DLD1 (cell line): ENCODE measurements around the gene PSMC5.
"Not testable (repeated sequence)": the region's sequence is repeated elsewhere in the genome, so short reads cannot be mapped to it uniquely, and the experiment has no call there.

Experiments used
- in situ Hi-C: cut with HindIII; loops from 2 replicates; pipeline ENCODE4 v1.10.0; 2017; ENCODE audit warnings: low sequenced_read_pairs

Gene PSMC5

DNA sequence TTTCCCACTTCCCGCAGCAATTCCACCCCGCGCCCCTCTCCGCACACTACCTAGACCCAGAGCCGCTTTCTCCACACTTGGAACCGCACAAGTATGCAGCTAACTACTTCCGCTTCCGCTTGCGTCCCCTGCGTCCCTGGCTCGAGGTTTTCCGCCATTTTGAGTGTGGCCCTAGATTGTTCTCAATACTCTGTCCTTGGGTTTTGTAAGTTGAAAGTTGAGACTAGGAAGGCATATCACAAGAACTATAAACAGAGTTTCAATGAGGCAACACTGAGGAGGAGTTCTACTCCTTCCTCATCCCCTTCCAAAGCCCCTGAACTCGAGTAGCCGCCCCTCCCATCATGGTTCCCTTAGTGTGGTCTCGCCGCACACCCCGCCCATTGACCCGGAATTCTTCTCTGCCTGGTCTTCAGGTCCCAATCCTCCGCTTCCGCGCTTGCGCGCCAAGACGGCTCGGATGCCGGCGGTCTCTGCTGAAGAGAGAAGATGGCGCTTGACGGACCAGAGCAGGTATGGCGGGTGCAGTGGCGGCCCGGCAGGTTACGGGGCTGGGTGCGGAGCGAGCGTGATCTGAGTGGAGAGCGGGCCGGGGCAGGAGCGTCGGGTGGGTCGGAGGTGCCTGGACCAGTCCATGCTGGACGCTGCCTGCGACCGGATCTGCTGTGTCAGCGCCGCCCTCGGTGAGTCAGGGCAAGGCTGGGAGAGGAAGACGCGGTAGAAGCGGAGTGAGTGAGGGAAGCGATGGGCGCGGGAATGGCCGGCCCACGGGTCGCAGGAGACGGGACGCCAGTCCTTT, at the start of gene PSMC5, which contains the start of gene FTSJ3:
Gene PSMC5 (plus strand): TSS at position 430 of the 799 bp plus-strand sequence. CDS start 60 bp downstream, at position 490.
Gene FTSJ3 (minus strand): TSS at position 662 of the 799 bp plus-strand sequence. CDS start 761 bp downstream, outside the sequence.
- in situ Hi-C loops = no loop called here

GRCh38 chr17:63780507-63780906, 46.7 kb upstream of the PSMC5 start:
- in situ Hi-C loops = loop anchor here (5.0 kb wide), 1 partner anchor 37 kb away; no protein-coding TSS in a partner anchor

DNA sequence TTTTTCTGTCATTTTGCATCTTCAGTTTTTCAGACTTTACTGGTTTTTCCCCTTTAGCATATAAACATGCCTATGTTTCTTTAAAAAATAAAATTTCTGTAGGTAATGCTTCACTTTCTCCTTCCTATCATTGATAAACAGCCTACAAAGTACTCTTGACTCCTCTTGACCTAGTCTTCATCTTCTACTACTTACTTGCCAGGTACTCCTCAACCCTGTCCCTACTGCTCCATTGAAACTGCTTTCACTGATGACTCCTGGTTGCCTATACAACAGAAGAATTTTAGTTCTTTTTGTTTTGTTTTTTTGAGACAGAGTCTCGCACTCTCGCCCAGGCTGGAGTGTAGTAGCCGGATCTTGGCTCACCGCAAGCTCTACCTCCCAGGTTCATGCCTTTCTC, 46.3 kb upstream of the PSMC5 start:
- in situ Hi-C loops = loop anchor here (5.0 kb wide), 1 partner anchor 36 kb away; no protein-coding TSS in a partner anchor

DNA sequence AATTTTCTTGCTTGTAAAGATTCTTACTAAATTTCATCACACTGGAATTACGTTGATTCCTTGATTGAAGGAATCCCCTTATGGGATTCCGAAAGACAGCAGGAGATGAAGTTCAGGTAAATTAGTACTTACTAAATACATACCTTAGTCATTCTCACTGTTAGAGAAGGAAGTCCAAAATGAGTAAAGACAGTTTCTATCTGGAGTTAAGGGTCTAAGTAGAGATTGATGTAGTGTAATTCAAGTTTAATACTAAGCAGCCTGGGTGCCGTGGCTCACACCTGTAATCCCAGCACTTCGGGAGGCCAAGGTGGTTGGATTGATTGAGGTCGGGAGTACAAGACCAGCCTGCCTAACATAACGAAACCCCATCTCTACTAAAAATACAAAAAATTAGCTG, 43.7 kb upstream of the PSMC5 start:
- in situ Hi-C loops = loop anchor here (5.0 kb wide), 1 partner anchor 34 kb away; no protein-coding TSS in a partner anchor

DNA sequence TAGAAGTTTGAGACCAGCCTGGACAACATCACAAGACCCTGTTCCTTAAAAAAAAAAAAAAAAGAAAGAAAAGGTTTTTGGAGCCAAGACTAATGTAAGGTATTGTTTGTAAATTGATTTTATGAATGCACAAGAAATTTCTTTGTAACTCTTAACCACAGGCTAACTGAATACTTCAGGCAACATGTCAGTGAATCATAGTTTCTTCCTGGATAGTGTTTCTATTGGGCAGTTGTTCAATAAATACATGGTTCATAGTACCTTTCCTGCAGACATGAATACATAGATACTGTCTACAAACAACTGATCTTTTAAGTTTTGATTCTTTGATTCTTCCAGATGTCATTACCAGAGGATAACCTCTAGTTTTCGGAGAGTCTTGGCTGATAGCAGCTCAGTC, 41.7 kb upstream of the PSMC5 start:
- in situ Hi-C loops = no loop called here

- in situ Hi-C loops = no loop called here
These were observed 41.1 kb upstream of the PSMC5 start for GRCh38 chr17:63786117-63786516.

- in situ Hi-C loops = no loop called here
These were observed 40.1 kb upstream of the PSMC5 start for GRCh38 chr17:63786971-63787711.

DNA sequence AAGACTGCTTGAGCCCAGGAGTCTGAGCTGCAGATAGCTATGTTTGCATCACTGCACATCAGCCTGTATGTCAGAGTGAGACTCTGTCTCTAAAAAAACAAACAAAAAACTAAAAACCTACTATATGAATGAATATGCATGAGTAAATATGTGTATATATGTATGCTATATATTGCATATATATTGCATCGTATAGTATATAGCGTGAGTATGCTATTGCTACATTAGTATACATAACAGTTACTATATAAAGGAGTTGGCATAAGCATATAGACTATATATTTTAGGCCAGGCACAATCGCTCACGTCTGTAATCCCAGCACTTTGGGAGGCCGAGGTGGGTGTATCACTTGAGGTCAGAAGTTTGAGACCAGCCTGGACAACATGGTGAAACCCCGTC, 37.2 kb upstream of the PSMC5 start:
- in situ Hi-C loops = no loop called here

DNA sequence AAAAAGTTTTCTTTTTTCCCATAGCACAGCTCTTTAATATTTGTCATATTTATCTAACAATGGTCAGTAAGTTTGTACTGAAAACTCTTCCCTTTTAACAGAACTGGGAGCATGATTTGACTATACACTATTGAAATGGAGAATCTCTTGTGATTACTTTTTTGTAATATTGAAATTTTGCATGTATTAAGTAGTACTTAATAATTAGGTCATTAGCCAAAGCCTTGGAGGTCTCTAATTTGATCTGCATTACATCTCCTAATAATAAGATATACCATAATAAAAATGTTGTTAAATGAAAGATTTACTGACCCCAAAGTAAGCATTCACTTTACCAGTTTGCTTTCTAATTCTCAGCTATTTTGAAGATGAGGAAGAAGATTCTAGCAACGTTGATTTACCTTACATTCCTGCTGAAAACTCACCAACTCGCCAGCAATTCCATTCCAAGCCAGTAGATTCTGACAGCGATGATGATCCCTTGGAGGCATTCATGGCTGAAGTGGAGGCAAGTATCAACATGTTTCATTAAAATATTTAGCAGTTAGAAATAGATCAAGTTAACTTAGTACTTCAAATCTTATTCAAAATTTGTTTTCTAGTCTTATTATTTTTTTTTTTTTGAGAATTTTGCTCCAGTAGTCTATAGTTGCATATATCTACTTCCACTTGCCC, 35.0 kb upstream of the PSMC5 start:
- in situ Hi-C loops = no loop called here

DNA sequence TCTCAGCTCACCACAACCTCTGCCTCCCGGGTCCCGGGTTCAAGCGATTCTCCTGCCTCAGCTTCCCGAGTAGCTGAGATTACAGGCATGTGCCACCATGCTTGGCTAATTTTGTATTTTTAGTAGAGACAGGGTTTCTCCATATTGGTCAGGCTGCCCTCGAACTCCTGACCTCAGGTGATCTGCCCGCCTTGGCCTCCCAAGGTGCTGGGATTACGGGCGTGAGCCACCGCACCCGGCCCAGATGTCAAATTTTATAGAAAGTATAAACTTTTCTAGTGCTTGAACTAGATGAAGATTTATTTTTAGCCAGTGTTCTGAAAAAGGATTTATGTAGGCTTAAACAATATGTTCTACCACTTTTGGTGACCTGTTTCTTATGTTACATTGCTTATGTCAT, 30.9 kb upstream of the PSMC5 start:
- in situ Hi-C loops = not testable (repeated sequence)

DNA sequence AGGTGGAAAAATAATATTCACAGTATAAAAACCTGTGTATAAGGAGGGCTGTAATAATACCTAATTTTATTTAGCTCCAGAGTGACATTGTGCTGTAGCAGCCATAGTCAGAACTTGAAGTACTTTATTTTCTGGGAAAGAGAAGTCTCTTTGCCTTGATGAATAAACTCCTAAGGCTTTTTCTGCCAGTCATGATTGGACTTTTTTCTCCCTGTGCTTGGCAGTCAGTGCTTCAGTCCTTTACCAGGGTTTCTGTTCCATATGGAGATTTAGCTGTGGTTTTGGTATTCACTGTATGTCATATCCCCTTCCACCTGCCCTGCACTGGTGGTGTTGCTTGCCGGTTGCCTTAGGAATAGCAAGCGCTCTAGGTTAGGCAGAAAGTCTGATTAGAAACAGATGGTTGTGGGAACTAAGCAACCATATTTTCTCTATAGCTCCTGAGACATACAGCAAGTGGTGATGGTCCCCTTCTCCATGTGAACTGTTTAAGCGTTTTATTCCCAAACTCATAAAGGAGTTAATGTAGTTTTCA, 28.6 kb upstream of the PSMC5 start:
- in situ Hi-C loops = no loop called here

DNA sequence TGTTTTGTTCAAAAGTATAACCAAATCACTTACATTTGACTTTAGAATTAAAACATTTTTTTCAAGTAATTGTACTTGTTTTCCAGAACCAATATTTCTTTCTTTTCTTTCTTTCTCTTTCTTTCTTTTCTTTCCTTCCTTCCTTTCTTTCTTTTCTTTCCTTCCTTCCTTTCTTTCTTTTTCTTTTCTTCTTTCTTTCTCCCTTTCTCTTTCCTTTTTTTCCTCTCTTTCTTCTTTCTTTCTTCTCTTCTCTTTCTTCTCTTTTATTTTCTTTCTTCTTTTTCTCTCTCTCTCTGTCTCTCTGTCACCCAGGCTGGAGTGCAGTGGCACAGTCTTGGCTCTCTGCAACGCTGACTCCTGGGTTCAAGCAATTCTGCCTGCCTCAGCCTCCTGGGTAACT, 26.4 kb upstream of the PSMC5 start:
- in situ Hi-C loops = no loop called here

DNA sequence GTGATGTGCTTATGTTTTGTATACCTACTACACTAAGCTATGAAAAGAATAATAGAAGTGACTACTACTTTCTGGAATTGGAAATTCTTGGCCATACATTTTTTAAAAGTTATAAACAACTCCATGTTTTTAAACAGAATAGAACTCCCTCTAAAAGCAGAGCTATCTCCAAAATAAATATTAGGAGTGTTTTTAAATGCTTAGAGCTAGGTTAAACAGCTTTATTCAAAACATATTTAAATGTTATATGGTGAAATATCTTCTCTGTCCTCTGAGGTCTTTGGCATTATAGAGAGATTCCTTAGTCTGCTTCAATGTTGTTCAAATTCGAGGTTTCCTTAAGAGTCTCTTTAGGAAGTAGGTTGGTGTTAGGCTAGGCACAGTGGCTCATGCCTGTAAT, 22.9 kb upstream of the PSMC5 start:
- in situ Hi-C loops = no loop called here

DNA sequence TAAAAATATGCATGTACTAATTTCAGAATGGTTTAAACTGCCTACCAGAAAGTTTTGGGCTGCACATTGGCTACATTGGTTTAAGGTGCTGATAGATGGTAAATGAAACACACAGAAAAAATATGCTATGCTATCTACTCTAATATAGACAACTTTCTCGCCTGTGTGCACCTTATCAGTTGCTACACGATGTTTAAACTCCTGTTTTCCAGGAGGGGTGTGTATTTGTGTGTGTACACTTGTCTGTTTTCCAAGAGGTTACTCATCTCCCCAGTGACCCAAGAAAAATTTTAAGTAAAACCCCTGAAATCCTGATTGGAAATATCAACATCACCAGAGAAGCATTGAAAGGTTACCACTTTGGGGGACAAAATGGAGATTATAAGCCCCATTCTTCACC, 21.6 kb upstream of the PSMC5 start:
- in situ Hi-C loops = no loop called here

GRCh38 chr17:63809970-63810369, 17.3 kb upstream of the PSMC5 start:
- in situ Hi-C loops = no loop called here

- in situ Hi-C loops = loop anchor here (5.0 kb wide), 1 partner anchor 34 kb away; no protein-coding TSS in a partner anchor
These were observed 11.1 kb upstream of the PSMC5 start for GRCh38 chr17:63816123-63816522.

DNA sequence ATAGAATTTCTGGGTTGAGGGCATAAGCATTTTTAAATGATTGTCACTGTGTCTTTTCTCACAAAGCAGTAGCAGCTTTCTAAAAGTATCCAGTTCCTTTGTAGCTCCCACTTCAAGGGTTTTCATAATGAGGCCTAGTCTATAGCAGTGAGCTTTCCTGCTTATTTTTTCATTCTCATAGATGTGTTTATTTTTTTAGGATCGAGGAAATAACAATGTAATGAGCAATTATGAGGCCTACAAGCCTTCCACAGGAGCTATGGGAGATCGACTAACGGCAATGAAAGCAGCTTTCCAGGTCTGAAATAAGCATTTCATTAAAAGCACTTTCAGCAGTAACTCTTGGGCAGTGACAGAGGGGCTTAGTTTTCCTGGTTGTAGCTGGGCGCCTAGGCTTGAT, 10.6 kb upstream of the PSMC5 start:
- in situ Hi-C loops = loop anchor here (5.0 kb wide), 1 partner anchor 34 kb away; no protein-coding TSS in a partner anchor

- in situ Hi-C loops = loop anchor here (5.0 kb wide), 1 partner anchor 36 kb away; no protein-coding TSS in a partner anchor
These were observed 9.4 kb upstream of the PSMC5 start for GRCh38 chr17:63817736-63818385.

DNA sequence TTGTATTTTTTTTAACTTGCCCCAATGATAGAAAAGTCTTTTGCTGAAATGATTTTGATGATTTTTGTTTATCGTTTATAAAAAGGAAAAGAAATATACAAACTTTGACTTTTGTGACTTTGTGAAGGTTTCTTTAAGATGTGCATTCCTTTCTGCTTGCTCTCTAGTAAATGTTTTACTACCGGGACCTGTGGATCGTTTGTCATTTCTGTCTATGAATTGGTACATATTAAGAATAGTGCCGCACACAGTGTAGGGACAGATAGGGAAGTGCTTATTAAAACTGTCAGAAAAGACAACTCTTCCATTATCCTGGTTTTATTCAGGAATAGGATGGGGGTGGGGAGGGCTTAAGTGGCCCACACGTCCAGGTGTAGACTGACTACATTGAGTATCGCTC, 8.1 kb upstream of the PSMC5 start:
- in situ Hi-C loops = loop anchor here (5.0 kb wide), 1 partner anchor 37 kb away; no protein-coding TSS in a partner anchor
